HG02938 (cell line): ENCODE data around the gene EVC.

Experiments used
- ATAC-seq: cut with Tn5 transposase; IDR thresholded peaks from one replicate; pipeline ENCODE4 v1.9.1; 2021; ENCODE audit warnings: mild to moderate bottlenecking, moderate library complexity; ENCODE audit not compliant: unreplicated experiment

EVC gene

DNA sequence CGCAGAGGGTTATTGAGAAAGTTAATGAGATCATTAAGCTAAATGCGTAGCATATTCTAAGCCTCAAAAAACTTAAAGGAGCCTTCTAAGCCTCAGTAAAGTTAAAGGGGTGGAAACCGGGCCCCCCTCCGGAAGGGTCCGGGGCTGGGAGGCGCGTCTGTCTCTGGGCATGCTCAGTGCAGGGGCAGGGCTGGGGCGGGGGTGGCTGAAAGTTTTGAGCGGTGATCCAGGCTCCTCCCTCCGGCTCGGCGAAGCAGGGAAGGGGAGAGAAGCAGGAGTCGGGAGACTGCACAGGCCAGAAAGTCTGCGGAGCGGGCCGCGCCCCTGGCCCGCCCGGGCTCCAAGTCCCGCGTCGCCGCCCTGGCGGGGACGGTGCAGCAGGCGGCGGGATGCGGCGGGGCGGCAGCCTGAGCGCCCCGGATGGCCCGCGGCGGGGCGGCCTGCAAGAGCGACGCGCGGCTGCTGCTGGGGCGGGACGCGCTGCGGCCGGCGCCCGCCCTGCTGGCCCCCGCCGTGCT is at the start of gene EVC:
TSS of gene EVC (plus strand) at position 241 of the 518 bp plus-strand sequence. CDS start at position 421, 180 bp downstream.
- ATAC-seq: no peak

GRCh38 chr4:5661237-5661636 is 49.8 kb upstream of the EVC start:
- ATAC-seq: no peak

GRCh38 chr4:5662555-5662954 is 48.4 kb upstream of the EVC start:
- no peak for ATAC-seq

DNA sequence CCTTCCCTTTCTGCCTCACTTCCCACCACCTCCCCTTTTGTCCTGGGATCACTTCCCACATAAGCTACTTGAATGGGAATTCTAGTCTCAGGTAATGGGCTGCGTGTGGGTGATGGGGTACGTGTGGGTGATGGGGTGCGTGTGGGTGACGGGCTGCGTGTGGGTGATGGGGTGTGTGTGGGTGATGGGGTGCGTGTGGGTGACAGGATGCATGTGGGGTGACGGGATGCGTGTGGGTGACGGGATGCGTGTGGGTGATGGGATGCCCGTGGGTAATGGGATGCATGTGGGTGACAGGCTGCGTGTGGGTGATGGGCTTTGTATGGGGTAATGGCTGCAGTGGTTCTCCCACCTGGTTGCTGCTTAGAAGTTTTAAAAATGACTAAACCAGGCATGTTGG is 46.2 kb upstream of the EVC start:
- ATAC-seq: no peak

DNA sequence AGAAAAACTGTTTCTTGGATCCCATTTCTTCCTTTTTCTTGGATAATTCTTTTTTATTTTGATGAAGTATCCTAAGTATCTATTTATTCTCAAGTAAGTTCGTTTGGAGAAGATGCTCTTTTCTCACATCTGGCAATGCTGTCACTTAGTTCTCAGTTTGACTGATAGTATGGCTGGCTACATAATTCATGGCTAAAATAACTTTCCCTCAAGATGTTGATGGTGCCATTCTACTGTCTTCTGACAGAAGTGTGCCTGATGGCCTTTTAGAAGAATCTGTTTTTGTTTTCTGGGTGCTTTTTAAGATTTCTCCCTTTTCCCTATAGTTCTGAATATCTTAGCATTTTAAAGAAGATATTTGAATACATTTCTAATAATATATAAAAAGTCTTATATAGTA is 44.3 kb upstream of the EVC start:
- ATAC-seq: no peak

- no peak for ATAC-seq
These were observed 34.2 kb upstream of the EVC start for GRCh38 chr4:5676763-5677162.

GRCh38 chr4:5678977-5679376 is 32.0 kb upstream of the EVC start:
- ATAC-seq: no peak

- ATAC-seq: no peak
These were observed 27.4 kb upstream of the EVC start for GRCh38 chr4:5683566-5683965.

DNA sequence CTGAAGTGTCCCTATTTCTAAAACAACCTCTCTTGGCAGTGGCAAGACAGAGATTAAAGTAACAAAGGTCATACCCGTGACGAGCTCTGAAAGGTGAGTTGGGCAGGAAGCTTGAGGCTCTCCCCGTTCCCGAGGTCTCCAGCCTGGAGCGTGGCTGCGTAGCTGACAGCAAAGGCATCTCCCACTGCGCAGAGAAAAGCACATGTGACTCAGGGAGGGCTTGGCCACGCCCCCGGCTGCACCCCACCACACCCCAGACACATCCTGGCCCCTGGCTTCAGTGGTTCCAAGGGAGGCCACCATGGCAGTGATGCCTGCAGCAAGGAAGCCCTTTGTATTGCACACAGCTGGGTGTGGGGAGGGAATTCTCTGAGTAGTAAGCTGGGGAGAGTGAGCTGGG is 25.7 kb upstream of the EVC start:
- no peak for ATAC-seq

DNA sequence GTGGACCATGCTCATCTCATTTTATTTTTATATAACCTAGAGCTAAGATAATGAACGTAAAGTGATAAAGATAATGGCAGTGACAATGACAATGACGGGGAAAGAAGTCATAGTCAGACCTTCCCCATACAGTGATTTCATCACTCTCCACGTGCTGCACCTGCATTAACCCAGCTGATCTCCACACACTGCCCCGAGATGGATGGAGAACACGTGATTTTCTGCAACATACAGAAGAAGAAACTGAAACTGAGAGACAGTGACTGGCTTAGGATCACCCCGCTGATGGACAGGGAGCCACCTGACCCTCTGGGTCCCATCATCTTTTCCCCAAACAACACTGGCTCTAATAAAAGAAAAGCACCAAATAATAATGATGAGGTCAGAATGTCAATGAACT is 24.7 kb upstream of the EVC start:
- no peak for ATAC-seq

DNA sequence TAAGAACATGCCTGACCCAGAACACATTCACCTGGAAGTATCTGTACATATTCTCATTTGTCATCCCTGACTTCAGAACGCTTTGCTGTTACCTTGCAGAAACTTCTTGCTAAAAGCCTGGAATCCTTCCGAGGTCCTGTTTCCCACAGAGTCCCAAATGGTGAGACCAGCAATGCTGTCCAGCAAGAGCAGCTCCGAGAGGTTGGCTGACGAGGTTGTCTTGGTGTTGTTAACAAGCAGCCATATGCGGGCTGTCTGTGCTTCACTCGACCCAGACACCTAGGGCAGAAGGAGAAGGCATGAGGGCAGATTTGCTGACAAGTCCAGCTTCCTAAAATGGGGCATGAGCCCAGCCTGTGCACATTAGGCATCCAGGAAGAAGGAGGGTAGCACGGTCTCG is 21.9 kb upstream of the EVC start:
- no peak for ATAC-seq

DNA sequence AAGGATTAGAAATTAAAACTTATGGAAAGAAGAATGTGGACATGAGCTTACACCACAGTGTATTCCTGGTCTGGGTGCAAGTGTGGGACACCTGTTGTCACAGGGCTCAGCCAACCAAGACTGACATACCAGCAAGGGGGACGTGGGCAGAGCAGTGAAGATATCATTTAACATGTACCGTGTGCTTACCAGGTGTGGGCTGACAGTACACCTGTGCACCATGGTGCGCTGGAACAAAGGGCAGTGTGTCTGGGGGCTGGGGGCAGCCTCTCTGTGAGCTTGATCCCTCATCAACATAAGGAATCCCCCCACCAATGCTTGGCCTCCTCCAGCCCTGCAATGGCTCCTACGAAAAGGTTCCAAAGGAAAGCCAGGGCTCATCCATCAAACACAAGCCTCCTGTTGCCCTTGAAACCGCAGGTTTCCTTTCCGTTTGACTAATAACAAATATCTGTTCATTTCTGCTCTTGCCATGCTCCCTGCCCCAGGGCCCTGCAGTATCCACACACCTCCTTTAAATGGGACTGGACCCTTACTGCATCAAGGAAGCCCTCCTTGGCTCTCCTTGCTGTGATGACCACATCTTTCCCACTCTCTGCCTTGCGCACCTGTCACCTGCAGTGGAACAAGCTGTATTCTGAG is 19.4 kb upstream of the EVC start:
- ATAC-seq: no peak

- ATAC-seq: no peak
These were observed 17.1 kb upstream of the EVC start for GRCh38 chr4:5693871-5694270.

DNA sequence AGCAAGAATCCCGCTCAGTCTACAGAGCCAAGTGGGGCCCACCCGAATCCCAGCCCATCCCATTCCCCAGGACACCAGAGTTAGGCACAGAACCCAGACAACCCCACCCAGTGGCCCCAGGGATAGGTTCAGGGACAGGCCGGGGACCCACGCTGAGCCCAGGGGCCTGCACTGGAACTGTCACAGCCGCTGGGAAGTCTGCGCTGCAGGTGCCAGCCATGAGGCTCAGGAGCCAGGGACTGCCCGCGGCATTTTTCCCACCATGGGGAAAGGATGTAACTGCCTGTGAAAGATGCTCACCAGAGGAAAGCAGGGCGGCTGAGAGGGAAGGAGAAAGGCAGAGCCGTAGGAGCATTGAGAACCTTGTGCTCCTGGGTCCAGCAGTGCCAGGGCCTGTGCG is 14.7 kb upstream of the EVC start:
- ATAC-seq: no peak

DNA sequence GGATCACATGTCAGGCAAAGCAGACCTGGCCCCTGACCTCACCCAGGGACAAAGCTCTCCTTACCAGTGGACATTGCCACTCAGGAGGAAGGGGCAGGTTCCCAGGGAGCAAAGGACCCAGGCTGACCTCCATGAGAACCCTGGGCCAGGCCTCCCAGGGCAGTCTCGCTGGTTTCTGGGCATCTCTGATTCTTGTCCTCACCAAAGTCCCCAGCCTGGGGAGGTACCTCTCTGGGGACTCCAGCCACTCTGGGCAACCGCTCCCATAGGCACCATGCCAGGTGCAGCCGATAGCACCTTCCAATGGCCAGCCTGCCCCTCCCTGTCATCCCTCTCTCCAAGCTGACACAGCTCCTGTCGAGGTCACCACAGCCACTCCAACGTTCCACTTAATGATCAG is 10.5 kb upstream of the EVC start:
- ATAC-seq: no peak

DNA sequence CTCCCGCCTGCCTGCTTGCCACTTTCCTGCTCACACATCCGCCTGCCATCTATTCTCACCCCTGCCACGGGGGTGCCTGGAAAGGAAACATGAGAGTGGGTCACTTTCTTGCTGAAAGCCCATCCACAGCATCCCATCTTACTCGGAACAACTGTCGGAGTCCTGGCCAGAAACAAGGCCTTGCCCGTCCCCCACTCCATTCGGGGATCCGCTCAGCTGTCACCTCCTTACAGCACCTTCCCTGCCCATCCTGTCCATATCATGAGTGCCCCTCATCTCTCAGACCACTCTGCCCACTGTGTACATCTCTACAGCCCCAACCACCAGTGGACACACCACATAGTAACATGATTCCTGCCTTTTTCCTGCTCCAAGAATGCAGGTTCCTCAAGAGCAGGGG is 9.0 kb upstream of the EVC start:
- no peak for ATAC-seq

DNA sequence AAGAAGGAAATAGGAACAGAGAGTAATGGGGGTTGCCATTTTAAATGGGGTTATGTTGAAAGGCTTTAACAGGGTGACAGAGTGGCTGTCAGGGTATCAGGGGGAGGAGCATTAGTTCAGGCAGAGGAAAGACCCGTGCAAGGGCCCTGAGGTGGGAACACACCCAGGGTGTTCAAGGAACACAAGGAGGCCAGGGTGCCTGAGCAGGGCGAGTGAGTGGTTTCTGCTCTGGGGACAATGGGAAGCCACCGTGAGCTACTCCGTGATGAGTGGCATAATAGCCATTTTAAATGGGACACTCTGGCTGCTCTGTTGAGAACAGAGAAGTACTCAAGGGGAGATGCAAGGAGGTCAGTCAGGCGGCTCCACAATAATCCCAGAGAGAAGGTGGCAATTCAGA is 7.2 kb upstream of the EVC start:
- ATAC-seq: no peak

DNA sequence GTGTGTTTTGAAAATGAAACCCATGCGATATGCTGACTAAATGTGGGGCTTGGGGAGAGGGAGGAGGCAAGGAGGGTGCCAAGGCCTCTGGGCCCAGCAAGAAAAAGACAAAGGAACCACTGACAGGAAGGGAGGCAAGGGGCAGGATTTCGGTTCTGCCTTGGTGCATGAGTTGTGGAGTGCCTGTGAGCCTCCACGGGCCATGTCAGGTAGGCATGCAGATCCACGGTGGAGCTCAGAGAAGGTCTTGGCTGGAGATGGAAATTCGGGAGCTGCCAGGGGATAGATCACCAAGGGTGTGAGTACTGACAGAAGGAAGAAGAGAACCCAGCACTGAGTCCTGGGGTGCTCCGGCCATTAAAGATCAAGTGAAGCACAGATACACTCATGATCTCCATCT is 6.7 kb upstream of the EVC start:
- ATAC-seq: no peak

- ATAC-seq: no peak
These were observed 5.2 kb upstream of the EVC start for GRCh38 chr4:5705647-5706320.

- ATAC-seq: no peak
These were observed 4.3 kb upstream of the EVC start for GRCh38 chr4:5706486-5707290.

- no peak for ATAC-seq
These were observed 3.6 kb upstream of the EVC start for GRCh38 chr4:5707366-5707765.
